LNCaP clone FGC (cell line): ENCODE data around the gene PPP1R1A.
A peak's percentile ranks its signal among the peaks of the same experiment; 100 is the strongest.

Experiments used
- DNase-seq: peaks from one replicate; pipeline ENCODE4 v3.0.0-alpha.2; 2011; ENCODE audit warnings: low read depth
- H3K4me3 ChIP-seq: 2 replicates; pipeline ENCODE4 v1.5.1; 2011; ENCODE audit warnings: mild to moderate bottlenecking, low read depth, low read length, control low read depth
- CTCF ChIP-seq: IDR thresholded peaks from 2 replicates; pipeline ENCODE4 v1.5.1; 2012; ENCODE audit warnings: mild to moderate bottlenecking; ENCODE audit not compliant: control insufficient read depth, insufficient read depth; ENCODE audit errors: extremely low read depth

The PPP1R1A gene

GRCh38 chr12:54572881-54573280 is 15.6 kb downstream of the PPP1R1A start:
- no peak overlapping the region for H3K4me3 ChIP-seq
- DNase-seq = no peak
- 0 out of 2 replicates have a peak, but pooled peaks have one; percentile 1 for TF ChIP-seq CTCF

- no peak for DNase-seq
These were observed 17.0 kb downstream of the PPP1R1A start for GRCh38 chr12:54571193-54572188.

GRCh38 chr12:54569995-54570528 is 18.4 kb downstream of the PPP1R1A start:
- H3K4me3 ChIP-seq = no peak overlapping the region
- TF ChIP-seq CTCF = no peak
- no peak for DNase-seq

More at GRCh38 chr12:54571193-54572188, 17.0 kb downstream of the PPP1R1A start:
- H3K4me3 ChIP-seq = no peak overlapping the region
- TF ChIP-seq CTCF = no peak

GRCh38 chr12:54569072-54569471 is 19.4 kb downstream of the PPP1R1A start:
- DNase-seq = no peak
- no peak for TF ChIP-seq CTCF
- H3K4me3 ChIP-seq = no peak overlapping the region

GRCh38 chr12:54566792-54567191 is 21.7 kb downstream of the PPP1R1A start:
- no peak overlapping the region for H3K4me3 ChIP-seq
- DNase-seq = no peak
- TF ChIP-seq CTCF = no peak

GRCh38 chr12:54565986-54566544 is 22.4 kb downstream of the PPP1R1A start:
- no peak for DNase-seq
- no peak for TF ChIP-seq CTCF
- H3K4me3 ChIP-seq = no peak overlapping the region
